A549 (cell line): ENCODE results near the gene DHRS7C. TPM values are rescaled to one million over a fixed set of nuclear protein-coding genes. Genes with fewer than 3 reads are reported as not detected.

Experiments used
- ATAC-seq, 2 experiments: fragments of 200-7000 bp in 1 of 2; fragments of >200 bp in 1 of 2; cut with Nextera tagmentation in 1 of 2; cut with Tn5 transposase in 1 of 2; 3 replicates each; pipeline versions ENCODE4 v1.8.0 to v1.9.1; 2018 to 2020; ENCODE audit warnings: mild to moderate bottlenecking in 1 of 2, moderate library complexity in 1 of 2
- CTCF ChIA-PET: fragments of 300-600 bp; sonication (Branson Sonifier 250); formaldehyde crosslinking; extraction: SDS; loops from one replicate; lab custom pipeline; 2021; ENCODE audit warnings: antibody characterized with exemption, inconsistent platforms; lab: Yijun Ruan, JAX
- POLR2A ChIA-PET: fragments of 350-600 bp; formaldehyde crosslinking; extraction: SDS; loops from one replicate; lab custom pipeline; 2021; ENCODE audit warnings: antibody characterized with exemption, inconsistent platforms; lab: Yijun Ruan, JAX
- DNase-seq, 2 experiments: peaks; one replicate each; pipeline versions ENCODE4 v3.0.0 to v3.0.0-alpha.2; 2011 to 2016; ENCODE audit warnings: low read depth in 1 of 2, low spot score in 1 of 2
- FAIRE-seq: peaks from 2 replicates; lab custom pipeline; 2011; peaks lifted over from hg19 to GRCh38; lab: Jason Lieb, UNC
- H3K27ac ChIP-seq, 2 experiments: fragments of >200 bp; sonication (Bioruptor Twin); formaldehyde crosslinking; 3 replicates each; pipeline ENCODE4 v1.5.1; 2016 to 2017
- H3K4me1 ChIP-seq: fragments of >200 bp; sonication (Bioruptor Twin); formaldehyde crosslinking; 3 replicates; pipeline ENCODE4 v1.6.1; 2016
- H3K4me2 ChIP-seq: fragments of >200 bp; sonication (Bioruptor Twin); formaldehyde crosslinking; 3 replicates; pipeline ENCODE4 v1.6.1; 2016
- H3K4me3 ChIP-seq: fragments of >200 bp; sonication (Bioruptor Twin); formaldehyde crosslinking; 3 replicates; pipeline ENCODE4 v1.5.1; 2016
- H3K9me3 ChIP-seq: fragments of >200 bp; sonication (Bioruptor Twin); formaldehyde crosslinking; 3 replicates; pipeline ENCODE4 v1.6.1; 2016
- EHF ChIP-seq: fragments of 250-450 bp; sonication (Bioruptor Pico); IDR thresholded peaks from 2 replicates; pipeline ENCODE4 v1.5.0; 2020; ENCODE audit warnings: mild to moderate bottlenecking
- EHMT2 ChIP-seq: fragments of 200-600 bp; sonication (generic); IDR thresholded peaks from 2 replicates; pipeline ENCODE4 v1.6.1; 2016; ENCODE audit warnings: antibody characterized with exemption, low read depth, mild to moderate bottlenecking, moderate library complexity
- EP300 ChIP-seq, 2 experiments: fragments of >200 bp; sonication (Bioruptor Twin); formaldehyde crosslinking; IDR thresholded peaks; 2 replicates in 1 of 2; 3 replicates in 1 of 2; pipeline ENCODE4 v1.6.1; 2016 to 2017
- ESRRA ChIP-seq: fragments of 150-350 bp; IDR thresholded peaks from 2 replicates; pipeline ENCODE4 v1.6.1; 2014; ENCODE audit warnings: mild to moderate bottlenecking, low read length, borderline replicate concordance
- FOSB ChIP-seq: fragments of 250-450 bp; sonication (Bioruptor Pico); IDR thresholded peaks from 2 replicates; pipeline ENCODE4 v1.5.0; 2020; ENCODE audit warnings: mild to moderate bottlenecking, moderate library complexity
- FOSL2 ChIP-seq, 2 experiments: fragments of 450-650 bp in 1 of 2; fragments of >200 bp in 1 of 2; sonication (Bioruptor Twin) in 1 of 2; formaldehyde crosslinking; IDR thresholded peaks; 2 replicates each; pipeline versions ENCODE4 v1.5.0 to v1.6.1; 2016 to 2020; ENCODE audit warnings: mild to moderate bottlenecking in 1 of 2, moderate library complexity in 1 of 2
- GATA3 ChIP-seq: IDR thresholded peaks from 2 replicates; pipeline ENCODE4 v1.6.1; 2012; ENCODE audit warnings: borderline replicate concordance
- HMGXB4 ChIP-seq: fragments of 250-450 bp; sonication (Bioruptor Pico); IDR thresholded peaks from 2 replicates; pipeline ENCODE4 v1.5.0; 2021; ENCODE audit warnings: mild to moderate bottlenecking, moderate library complexity, borderline replicate concordance
- KDM5A ChIP-seq: fragments of 200-600 bp; sonication (generic); IDR thresholded peaks from 2 replicates; pipeline ENCODE4 v1.6.1; 2016; ENCODE audit warnings: antibody characterized with exemption, mild to moderate bottlenecking
- MYC ChIP-seq: IDR thresholded peaks from 2 replicates; pipeline ENCODE4 v1.6.1; 2012; ENCODE audit warnings: mild to moderate bottlenecking, inconsistent platforms, low read length, improper control_type of control experiment, borderline replicate concordance
- NR3C1 ChIP-seq: fragments of >200 bp; sonication (Bioruptor Twin); formaldehyde crosslinking; IDR thresholded peaks from 3 replicates; pipeline ENCODE4 v1.6.1; 2017
- PBX3 ChIP-seq: IDR thresholded peaks from 2 replicates; pipeline ENCODE4 v1.6.1; 2012
- PHF8 ChIP-seq: fragments of 200-600 bp; sonication (generic); IDR thresholded peaks from 2 replicates; pipeline ENCODE4 v1.6.1; 2016; ENCODE audit warnings: low read depth, mild to moderate bottlenecking, antibody characterized with exemption, moderate library complexity, borderline replicate concordance
- POLR2A ChIP-seq: IDR thresholded peaks from 2 replicates; pipeline ENCODE4 v1.6.1; 2012; ENCODE audit warnings: mild to moderate bottlenecking, low read length
- POLR2AphosphoS2 ChIP-seq: conservative IDR thresholded peaks from 2 replicates; pipeline ENCODE4 v1.6.1; 2012; ENCODE audit warnings: low read length, improper control_type of control experiment, inconsistent platforms
- RAD21 ChIP-seq, 2 experiments: fragments of >200 bp in 1 of 2; sonication (Bioruptor Twin) in 1 of 2; formaldehyde crosslinking in 1 of 2; IDR thresholded peaks in 1 of 2; conservative IDR thresholded peaks in 1 of 2; 2 replicates in 1 of 2; 3 replicates in 1 of 2; pipeline ENCODE4 v1.6.1; 2012 to 2018; ENCODE audit warnings: inconsistent platforms in 1 of 2
- RCOR1 ChIP-seq: fragments of 150-350 bp; IDR thresholded peaks from 2 replicates; pipeline ENCODE4 v1.6.1; 2014; ENCODE audit warnings: antibody characterized with exemption, low read length, low read depth
- REST ChIP-seq: fragments of 200-600 bp; sonication (generic); IDR thresholded peaks from 2 replicates; pipeline ENCODE4 v1.6.1; 2016; ENCODE audit warnings: antibody characterized with exemption, mild to moderate bottlenecking, moderate library complexity
- TP53 ChIP-seq: fragments of 250-450 bp; sonication (Bioruptor Pico); IDR thresholded peaks from 2 replicates; pipeline ENCODE4 v1.5.0; 2021; ENCODE audit warnings: mild to moderate bottlenecking, moderate library complexity
- ZFP36 ChIP-seq: fragments of 450-650 bp; IDR thresholded peaks from 2 replicates; pipeline ENCODE4 v1.6.1; 2014; ENCODE audit warnings: borderline replicate concordance; ENCODE audit not compliant: partially characterized antibody
- WGBS: methylation state at CpG from one replicate; pipeline ENCODE4 v1.1.6; 2017; ENCODE audit errors: missing lambda C conversion rate; 5-methylcytosine and 5-hydroxymethylcytosine counted together
- polyA plus RNA-seq, 4 experiments: library from polyadenylated mRNA; depleted of rRNA in 3 of 4; stranded (reverse); fragments of >200 nt; fragmentation: RNase III in 1 of 4; extraction: RNeasy Plus Mini Kit Qiagen cat#74134 plus additional on column Dnase treatment in 1 of 4; gene quantifications; 2 replicates in 3 of 4; 3 replicates in 1 of 4; pipeline ENCODE4 v1.2.3, GENCODE V29; 2011 to 2017

DHRS7C gene
- polyA plus RNA-seq, 2 of the 4 experiments (the other 2 are of a cell fraction) = not detected

- WGBS = 80% methylated on average over 9 of the region's 9 CpGs
- H3K4me2 ChIP-seq = no peak overlapping the region
- no peak for FAIRE-seq
Observed at GRCh38 chr17:9813166-9813565, 21.8 kb upstream of the DHRS7C start.

GRCh38 chr17:9811537-9811936 lies 20.1 kb upstream of the DHRS7C start:
- no peak for FAIRE-seq
- ATAC-seq = no peak
- no peak for TF ChIP-seq ESRRA
- TF ChIP-seq RAD21 (conservative IDR thresholded peaks at IDR 0.05 in 1 of 2, IDR thresholded peaks at IDR 0.05 in 1 of 2) = no peak
- no peak for TF ChIP-seq TP53
- TF ChIP-seq EP300 (IDR thresholded peaks at IDR 0.05) = no peak
- no peak for TF ChIP-seq PBX3
- TF ChIP-seq REST = no peak
- no peak for TF ChIP-seq POLR2A
- TF ChIP-seq EHMT2 = no peak
- no peak for TF ChIP-seq RCOR1
- TF ChIP-seq GATA3 = no peak
- no peak for TF ChIP-seq PHF8
- TF ChIP-seq FOSB = no peak
- no peak for TF ChIP-seq MYC
- TF ChIP-seq FOSL2 (IDR thresholded peaks at IDR 0.05) = no peak
- TF ChIP-seq FOSL2 (CRISPR knock-in tag; IDR thresholded peaks at IDR 0.05) = no peak
- no peak for TF ChIP-seq NR3C1
- TF ChIP-seq ZFP36 = no peak
- no peak for TF ChIP-seq HMGXB4 (CRISPR knock-in tag)
- ChIA-PET CTCF (interaction anchor here (0.7 to 2.3 kb wide), 6 partner anchors 9 to 115 kb away, joined by 3 to 10 read pairs (median 3); no protein-coding TSS in a partner anchor), POLR2A (no interaction called here)
- no peak overlapping the region for H3K4me2 ChIP-seq
- no peaks in the 10 kb centered on the region; the same call in 2 of the 3 replicates for H3K4me1 ChIP-seq
- DNase-seq = no peak
- peak overlapping the region in 1 of 2 experiments; percentile 36; a peak in 3 of 6 replicates for H3K27ac ChIP-seq
- H3K4me3 ChIP-seq = no peak overlapping the region
- WGBS = 87% methylated on average over 11 of the region's 11 CpGs
- no peaks in the 10 kb centered on the region for H3K9me3 ChIP-seq

More at GRCh38 chr17:9813166-9813565, 21.8 kb upstream of the DHRS7C start:
- ChIA-PET CTCF (no interaction called here), POLR2A (no interaction called here)
- DNase-seq (no peak), ATAC-seq (no peak)
- Histone ChIP-seq H3K9me3 (no peaks in the 10 kb centered on the region), H3K4me3 (no peak overlapping the region), H3K27ac (peak overlapping the region in 1 of 2 experiments; percentile 33; a peak in 3 of 6 replicates), H3K4me1 (peaks cover under 1% of the 10 kb centered on the region; the same call in 1 of the 3 replicates)
- TF ChIP-seq GATA3 = no peak
- no peak for TF ChIP-seq POLR2AphosphoS2
- TF ChIP-seq KDM5A = no peak
- no peak for TF ChIP-seq EHF (CRISPR knock-in tag)
